ENCODE data around the gene COA6. TPM values are rescaled to one million over a fixed set of nuclear protein-coding genes. Genes with fewer than 3 reads are reported as not detected.
"Not testable (repeated sequence)": the region's sequence is repeated elsewhere in the genome, so short reads cannot be mapped to it uniquely, and the experiment has no call there.

COA6 gene
- total RNA-seq, 1 donor from 2014 or later: 32.0 TPM

DNA sequence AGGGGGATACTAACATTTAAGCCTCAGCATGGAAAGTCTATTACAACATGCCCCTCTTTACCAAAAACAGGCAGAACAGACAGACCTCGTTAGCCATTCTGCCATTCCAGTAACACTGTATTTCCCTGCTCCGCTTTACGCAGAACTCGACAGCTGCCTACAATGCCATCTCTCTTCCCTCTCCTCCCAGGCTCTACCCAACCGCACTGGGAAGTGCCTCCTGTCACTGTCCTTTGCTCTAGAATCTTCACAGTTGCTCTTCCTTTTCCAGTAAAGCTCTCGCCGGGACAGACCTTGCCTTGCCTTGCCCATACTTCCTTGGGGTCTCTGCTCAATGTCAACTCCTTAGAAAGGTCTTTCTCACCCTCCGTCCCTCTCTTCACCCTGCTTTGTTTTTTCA is 22.8 kb downstream of the COA6 start:
- H3K27ac Mint-ChIP-seq (ENCODE audit: unreplicated experiment): no peak overlapping the region

DNA sequence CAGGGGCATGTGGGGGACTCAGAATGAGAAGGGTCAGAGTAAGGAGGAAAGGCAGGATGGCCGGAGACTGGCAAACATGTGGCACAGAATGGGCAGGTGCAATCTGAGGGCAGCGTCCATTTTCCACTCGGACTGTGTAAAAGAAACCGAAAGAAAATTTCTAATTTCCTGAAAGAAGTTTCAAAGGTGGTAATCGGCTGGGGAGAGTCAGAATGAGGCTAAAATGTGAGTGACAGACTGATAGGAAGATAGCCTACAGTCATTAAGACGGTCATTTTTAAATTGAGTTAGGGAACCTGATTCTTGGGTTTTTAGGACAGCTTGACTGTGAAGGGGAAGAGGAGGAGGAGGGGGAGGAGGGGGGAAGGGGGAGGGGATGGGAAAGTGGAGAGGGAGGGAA is 23.6 kb downstream of the COA6 start:
- Mint-ChIP-seq H3K27ac (ENCODE audit: unreplicated experiment) (no peak overlapping the region), H3K9me3 (no peaks in the 10 kb centered on the region), H3K4me3 (no peak overlapping the region), H3K4me1 (no peaks in the 10 kb centered on the region), H3K27me3 (ENCODE audit: low read depth) (no peaks in the 10 kb centered on the region), H3K36me3 (ENCODE audit: low read depth) (no peaks in the 10 kb centered on the region)
- TF ChIP-seq, protein P1, sequence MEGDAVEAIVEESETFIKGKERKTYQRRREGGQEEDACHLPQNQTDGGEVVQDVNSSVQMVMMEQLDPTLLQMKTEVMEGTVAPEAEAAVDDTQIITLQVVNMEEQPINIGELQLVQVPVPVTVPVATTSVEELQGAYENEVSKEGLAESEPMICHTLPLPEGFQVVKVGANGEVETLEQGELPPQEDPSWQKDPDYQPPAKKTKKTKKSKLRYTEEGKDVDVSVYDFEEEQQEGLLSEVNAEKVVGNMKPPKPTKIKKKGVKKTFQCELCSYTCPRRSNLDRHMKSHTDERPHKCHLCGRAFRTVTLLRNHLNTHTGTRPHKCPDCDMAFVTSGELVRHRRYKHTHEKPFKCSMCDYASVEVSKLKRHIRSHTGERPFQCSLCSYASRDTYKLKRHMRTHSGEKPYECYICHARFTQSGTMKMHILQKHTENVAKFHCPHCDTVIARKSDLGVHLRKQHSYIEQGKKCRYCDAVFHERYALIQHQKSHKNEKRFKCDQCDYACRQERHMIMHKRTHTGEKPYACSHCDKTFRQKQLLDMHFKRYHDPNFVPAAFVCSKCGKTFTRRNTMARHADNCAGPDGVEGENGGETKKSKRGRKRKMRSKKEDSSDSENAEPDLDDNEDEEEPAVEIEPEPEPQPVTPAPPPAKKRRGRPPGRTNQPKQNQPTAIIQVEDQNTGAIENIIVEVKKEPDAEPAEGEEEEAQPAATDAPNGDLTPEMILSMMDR (conservative IDR thresholded peaks at IDR 0.05): no peak
- no peak for DNase-seq (ENCODE audit: low read depth, low spot score)

More for the DNA sequence above, 22.8 kb downstream of the COA6 start:
- Mint-ChIP-seq H3K36me3 (ENCODE audit: low read depth) (peaks cover 2% of the 10 kb centered on the region), H3K27me3 (ENCODE audit: low read depth) (no peaks in the 10 kb centered on the region), H3K9me3 (no peaks in the 10 kb centered on the region), H3K4me1 (no peaks in the 10 kb centered on the region), H3K4me3 (no peak overlapping the region)
- no peak for DNase-seq (ENCODE audit: low read depth, low spot score)
- TF ChIP-seq, protein P1 (conservative IDR thresholded peaks at IDR 0.05): no peak

DNA sequence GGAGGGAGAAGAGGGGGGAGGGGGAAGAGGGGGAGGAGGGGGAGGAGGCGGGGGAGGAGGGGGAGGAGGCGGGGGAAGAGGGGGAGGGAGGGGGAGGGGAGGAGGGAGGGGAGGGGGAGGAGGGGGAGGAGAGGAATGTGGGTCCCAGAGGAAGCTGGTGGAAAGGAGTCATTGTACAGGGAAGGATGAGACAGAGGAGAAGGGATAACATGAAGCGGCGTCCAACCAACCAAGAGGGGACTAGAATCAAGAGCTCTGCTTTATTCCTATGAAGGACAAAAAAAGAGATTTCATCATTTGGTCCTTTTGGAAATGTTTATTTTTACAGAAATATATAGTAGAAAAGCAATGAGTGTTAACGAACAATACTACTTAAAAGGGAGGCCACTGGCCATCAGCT is 24.5 kb downstream of the COA6 start:
- TF ChIP-seq, protein P1 (conservative IDR thresholded peaks at IDR 0.05): no peak
- Mint-ChIP-seq H3K9me3 (no peaks in the 10 kb centered on the region), H3K36me3 (ENCODE audit: low read depth) (no peaks in the 10 kb centered on the region), H3K27me3 (ENCODE audit: low read depth) (no peaks in the 10 kb centered on the region), H3K4me1 (no peaks in the 10 kb centered on the region), H3K27ac (ENCODE audit: unreplicated experiment) (no peak overlapping the region), H3K4me3 (no peak overlapping the region)
- DNase-seq (ENCODE audit: low read depth, low spot score): no peak

DNA sequence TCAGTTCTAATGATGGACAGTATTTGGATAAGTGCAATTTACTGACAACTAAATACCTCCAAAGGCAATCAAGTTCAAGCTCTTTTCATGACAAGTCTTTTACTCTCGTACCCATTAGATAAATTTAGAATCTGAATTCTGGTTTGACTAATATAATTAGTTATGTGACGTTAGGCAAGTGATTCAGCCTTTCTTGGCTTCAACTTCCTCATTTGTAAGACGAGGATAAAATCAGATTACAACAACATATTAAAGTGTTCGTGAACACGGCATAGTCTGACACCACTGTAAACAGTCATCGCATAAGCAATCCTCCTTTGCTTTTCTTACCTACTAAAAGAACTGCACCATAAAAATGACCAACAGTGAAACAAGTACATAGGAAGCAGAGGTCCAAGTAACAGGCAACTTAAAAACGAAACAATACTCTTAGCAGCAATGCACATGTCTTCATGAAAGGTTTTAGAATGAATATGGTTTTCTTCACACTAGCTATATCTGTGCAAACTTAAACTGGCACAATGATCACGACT is 25.7 kb downstream of the COA6 start:
- Mint-ChIP-seq H3K4me3 (no peak overlapping the region), H3K9me3 (no peaks in the 10 kb centered on the region)

DNA sequence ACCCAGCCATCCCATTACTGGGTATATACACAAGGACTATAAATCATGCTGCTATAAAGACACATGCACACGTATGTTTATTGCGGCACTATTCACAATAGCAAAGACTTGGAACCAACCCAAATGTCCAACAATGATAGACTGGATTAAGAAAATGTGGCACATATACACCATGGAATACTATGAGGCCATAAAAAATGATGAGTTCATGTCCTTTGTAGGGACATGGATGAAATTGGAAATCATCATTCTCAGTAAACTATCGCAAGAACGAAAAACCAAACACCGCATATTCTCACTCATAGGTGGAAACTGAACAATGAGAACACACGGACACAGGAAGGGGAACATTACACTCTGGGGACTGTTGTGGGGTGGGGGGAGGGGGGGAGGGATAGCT is 26.3 kb downstream of the COA6 start:
- not testable (repeated sequence) for H3K27me3 Mint-ChIP-seq (ENCODE audit: low read depth); DNase-seq (ENCODE audit: low read depth, low spot score); H3K4me1 Mint-ChIP-seq; H3K4me3 Mint-ChIP-seq; H3K27ac Mint-ChIP-seq (ENCODE audit: unreplicated experiment); H3K36me3 Mint-ChIP-seq (ENCODE audit: low read depth); H3K9me3 Mint-ChIP-seq

More for the DNA sequence above, 25.7 kb downstream of the COA6 start:
- DNase-seq (ENCODE audit: low read depth, low spot score): no peak
- Mint-ChIP-seq H3K27me3 (ENCODE audit: low read depth) (no peaks in the 10 kb centered on the region), H3K4me1 (no peaks in the 10 kb centered on the region), H3K27ac (ENCODE audit: unreplicated experiment) (no peak overlapping the region), H3K36me3 (ENCODE audit: low read depth) (no peaks in the 10 kb centered on the region)
- TF ChIP-seq, protein P1 (conservative IDR thresholded peaks at IDR 0.05): no peak

DNA sequence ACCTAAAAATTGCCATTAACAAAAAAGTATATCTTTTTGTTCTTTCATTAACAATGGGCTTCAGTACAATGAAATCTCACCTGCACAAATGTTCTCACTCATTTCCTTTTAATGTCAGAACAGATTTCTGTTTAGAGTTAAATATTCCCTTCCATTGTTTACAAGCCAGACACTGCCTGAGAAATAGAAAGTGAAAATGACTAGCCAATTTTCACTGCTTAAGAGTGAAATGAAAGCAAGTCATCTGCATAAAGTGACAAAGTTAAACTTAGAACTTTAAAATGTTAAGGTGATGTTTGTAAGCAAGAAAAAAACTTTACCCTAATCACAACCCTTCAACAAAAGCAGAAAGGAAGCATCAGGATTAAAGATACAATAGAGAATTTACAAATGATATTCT is 27.5 kb downstream of the COA6 start:
- DNase-seq (ENCODE audit: low read depth, low spot score): no peak
- TF ChIP-seq, protein P1 (conservative IDR thresholded peaks at IDR 0.05): no peak
- H3K4me3 Mint-ChIP-seq: no peak overlapping the region
- no peaks in the 10 kb centered on the region for H3K27me3 Mint-ChIP-seq (ENCODE audit: low read depth)
- H3K27ac Mint-ChIP-seq (ENCODE audit: unreplicated experiment): no peak overlapping the region
- no peaks in the 10 kb centered on the region for H3K4me1 Mint-ChIP-seq
- no peaks in the 10 kb centered on the region for H3K9me3 Mint-ChIP-seq
- H3K36me3 Mint-ChIP-seq (ENCODE audit: low read depth): no peaks in the 10 kb centered on the region

All from neural crest cell (in vitro differentiated cells).